ENCODE measurements around the gene ROPN1L.

ROPN1L gene

DNA sequence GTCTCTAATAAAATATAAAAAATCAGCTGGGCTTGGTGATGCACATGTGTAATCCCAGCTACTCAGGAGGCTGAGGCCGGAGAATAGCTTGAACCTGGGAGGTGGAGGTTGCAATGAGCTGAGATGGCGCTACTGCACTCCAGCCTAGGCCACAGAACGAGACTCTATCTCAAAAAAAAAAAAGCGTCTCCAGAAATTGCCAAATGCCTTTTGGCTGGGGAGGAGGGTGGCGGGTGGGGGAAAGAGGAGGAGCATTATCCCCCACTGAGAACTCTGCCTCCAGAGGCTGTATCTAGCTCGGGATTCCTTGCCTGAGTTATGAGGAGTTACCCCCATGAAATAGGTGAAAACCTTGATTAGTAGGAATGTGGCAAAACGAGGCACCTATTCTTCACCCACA, 4.8 kb downstream of the ROPN1L start:
- H3F3A ChIP-seq (ENCODE audit: insufficient read depth): no peaks in the 10 kb centered on the region
- no peaks in the 10 kb centered on the region for H3K36me3 ChIP-seq (ENCODE audit: low read length)
- H3K4me3 ChIP-seq (ENCODE audit: insufficient read depth, low read length, poor library complexity, severe bottlenecking): no peak overlapping the region
- H3K4me2 ChIP-seq (ENCODE audit: low read depth, low read length, poor library complexity, severe bottlenecking): no peak overlapping the region
- no peak for TF ChIP-seq EZH2phosphoT487 (conservative IDR thresholded peaks at IDR 0.05; ENCODE audit: low read length)
- TF ChIP-seq, protein P1, sequence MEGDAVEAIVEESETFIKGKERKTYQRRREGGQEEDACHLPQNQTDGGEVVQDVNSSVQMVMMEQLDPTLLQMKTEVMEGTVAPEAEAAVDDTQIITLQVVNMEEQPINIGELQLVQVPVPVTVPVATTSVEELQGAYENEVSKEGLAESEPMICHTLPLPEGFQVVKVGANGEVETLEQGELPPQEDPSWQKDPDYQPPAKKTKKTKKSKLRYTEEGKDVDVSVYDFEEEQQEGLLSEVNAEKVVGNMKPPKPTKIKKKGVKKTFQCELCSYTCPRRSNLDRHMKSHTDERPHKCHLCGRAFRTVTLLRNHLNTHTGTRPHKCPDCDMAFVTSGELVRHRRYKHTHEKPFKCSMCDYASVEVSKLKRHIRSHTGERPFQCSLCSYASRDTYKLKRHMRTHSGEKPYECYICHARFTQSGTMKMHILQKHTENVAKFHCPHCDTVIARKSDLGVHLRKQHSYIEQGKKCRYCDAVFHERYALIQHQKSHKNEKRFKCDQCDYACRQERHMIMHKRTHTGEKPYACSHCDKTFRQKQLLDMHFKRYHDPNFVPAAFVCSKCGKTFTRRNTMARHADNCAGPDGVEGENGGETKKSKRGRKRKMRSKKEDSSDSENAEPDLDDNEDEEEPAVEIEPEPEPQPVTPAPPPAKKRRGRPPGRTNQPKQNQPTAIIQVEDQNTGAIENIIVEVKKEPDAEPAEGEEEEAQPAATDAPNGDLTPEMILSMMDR (IDR thresholded peaks at IDR 0.05; ENCODE audit: insufficient read depth, low read length, poor library complexity, severe bottlenecking): no peak
- H3K9me3 ChIP-seq (ENCODE audit: insufficient read depth, low read length): no peaks in the 10 kb centered on the region
- H3K27me3 ChIP-seq (ENCODE audit: low read length): no peaks in the 10 kb centered on the region
- no peak overlapping the region for H3K9ac ChIP-seq (ENCODE audit: low read length)
- H3K9me2 ChIP-seq (replicated peaks; ENCODE audit: insufficient read depth, low read length): no peaks in the 10 kb centered on the region
- no peaks in the 10 kb centered on the region for H4K20me1 ChIP-seq (ENCODE audit: low read depth, low read length)
- no peak overlapping the region for H2AFZ ChIP-seq (ENCODE audit: low read depth, low read length, severe bottlenecking)
- H3K79me2 ChIP-seq (ENCODE audit: insufficient read depth, low read length): no peaks in the 10 kb centered on the region
- no peak overlapping the region for H3K27ac ChIP-seq (ENCODE audit: low read depth, low read length)

DNA sequence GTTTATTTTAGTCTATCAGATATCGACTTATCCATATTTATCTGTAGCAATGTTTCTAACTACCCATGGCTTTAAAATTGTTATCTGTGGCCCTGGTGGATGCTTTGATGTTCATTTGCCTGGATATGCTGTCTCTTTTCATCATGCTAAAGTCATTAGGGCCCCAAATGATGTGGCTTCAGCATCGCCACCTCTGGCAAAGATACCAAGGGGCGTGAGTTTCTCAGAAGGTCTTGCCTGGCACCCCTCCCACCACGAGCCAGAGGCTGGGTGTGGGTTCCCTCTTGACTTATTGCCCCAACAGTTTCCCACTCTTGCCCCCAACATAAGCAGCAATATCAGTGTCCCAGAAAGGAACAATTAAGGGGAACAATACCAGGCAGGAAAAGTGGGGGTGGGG, 5.4 kb downstream of the ROPN1L start:
- no peaks in the 10 kb centered on the region for H3K9me3 ChIP-seq (ENCODE audit: insufficient read depth, low read length)
- no peak overlapping the region for H2AFZ ChIP-seq (ENCODE audit: low read depth, low read length, severe bottlenecking)
- H3K4me2 ChIP-seq (ENCODE audit: low read depth, low read length, poor library complexity, severe bottlenecking): no peak overlapping the region
- TF ChIP-seq EZH2phosphoT487 (conservative IDR thresholded peaks at IDR 0.05; ENCODE audit: low read length): no peak
- TF ChIP-seq, protein P1 (IDR thresholded peaks at IDR 0.05; ENCODE audit: insufficient read depth, low read length, poor library complexity, severe bottlenecking): no peak
- no peaks in the 10 kb centered on the region for H4K20me1 ChIP-seq (ENCODE audit: low read depth, low read length)
- no peaks in the 10 kb centered on the region for H3K36me3 ChIP-seq (ENCODE audit: low read length)
- H3K27me3 ChIP-seq (ENCODE audit: low read length): no peaks in the 10 kb centered on the region
- no peak overlapping the region for H3K9ac ChIP-seq (ENCODE audit: low read length)
- no peak overlapping the region for H3K27ac ChIP-seq (ENCODE audit: low read depth, low read length)
- H3K9me2 ChIP-seq (replicated peaks; ENCODE audit: insufficient read depth, low read length): no peaks in the 10 kb centered on the region
- H3K4me3 ChIP-seq (ENCODE audit: insufficient read depth, low read length, poor library complexity, severe bottlenecking): no peak overlapping the region
- H3K79me2 ChIP-seq (ENCODE audit: insufficient read depth, low read length): no peaks in the 10 kb centered on the region
- no peaks in the 10 kb centered on the region for H3F3A ChIP-seq (ENCODE audit: insufficient read depth)

- Histone ChIP-seq H3K9ac (ENCODE audit: low read length) (no peak overlapping the region), H3K27ac (ENCODE audit: low read depth, low read length) (no peak overlapping the region), H3K9me2 (replicated peaks; ENCODE audit: insufficient read depth, low read length) (no peaks in the 10 kb centered on the region), H3K79me2 (ENCODE audit: insufficient read depth, low read length) (no peaks in the 10 kb centered on the region), H3F3A (ENCODE audit: insufficient read depth) (no peaks in the 10 kb centered on the region), H3K36me3 (ENCODE audit: low read length) (no peaks in the 10 kb centered on the region), H3K4me3 (ENCODE audit: insufficient read depth, low read length, poor library complexity, severe bottlenecking) (no peak overlapping the region), H3K9me3 (ENCODE audit: insufficient read depth, low read length) (no peaks in the 10 kb centered on the region), H3K27me3 (ENCODE audit: low read length) (no peaks in the 10 kb centered on the region), H2AFZ (ENCODE audit: low read depth, low read length, severe bottlenecking) (no peak overlapping the region), H3K4me2 (ENCODE audit: low read depth, low read length, poor library complexity, severe bottlenecking) (no peak overlapping the region), H4K20me1 (ENCODE audit: low read depth, low read length) (no peaks in the 10 kb centered on the region)
- TF ChIP-seq EZH2phosphoT487 (conservative IDR thresholded peaks at IDR 0.05; ENCODE audit: low read length): no peak
- TF ChIP-seq, protein P1 (IDR thresholded peaks at IDR 0.05; ENCODE audit: insufficient read depth, low read length, poor library complexity, severe bottlenecking): no peak
Observed at GRCh38 chr5:10448754-10449360, 7.2 kb downstream of the ROPN1L start.
